Heart left ventricle (tissue), 13 donors: ENCODE measurements around the gene CELF4.

Experiments used
- CTCF ChIP-seq, 12 donors: fragments of 200-600 bp; sonication (generic) in 4 of 12; IDR thresholded peaks; one replicate each; pipeline versions ENCODE4 v1.5.0 to v1.8.0; 2018 to 2022; ENCODE audit warnings: antibody characterized with exemption in 12 of 12, mild to moderate bottlenecking in 5 of 12
- POLR2A ChIP-seq, 2 donors: fragments of 450-650 bp; IDR thresholded peaks; one replicate each; pipeline ENCODE4 v1.6.1; 2017; ENCODE audit warnings: antibody characterized with exemption in 2 of 2, mild to moderate bottlenecking in 2 of 2, moderate library complexity in 2 of 2
- donor health status: ischemic (EF 13 %, LVEDD 7.1; RV severe dilation, severe dysfunction).
- donor health status: DM: no; HTN: yes; CAD: no.
- donor health status: DM: no; HTN: no; CAD: no.
- donor health status: ischemic (EF 25% LVEDD 6.9; RV normal size, moderate dysfunction).
- donor health status: ischemic (EF 25% LVEDD 5.7; RV mildly dilated, moderate dysfunction).
- donor health status: ischemic (EF 35%, LVEDD 5.7; RV mildly dilated, moderate dysfunction).
- donor health status: nonischemic (EF 11% LVEDD 7.7; RV severe dilation, severe dysfunction).
- donor health status: DM: yes; HTN: yes; CAD: no.
- donor health status: PGD.
- donor health status: ischemic (EF 29% LVEDD 5.4; RV normal size, mild dysfunction).
- donor health status: nonischemic (EF 23%, LVEDD 6.1; RV moderate dilation, normal function).

GRCh38 chr18:37442477-37442876, 123.1 kb downstream of the CELF4 start:
- no peak for TF ChIP-seq CTCF (IDR thresholded peaks at IDR 0.05)
- TF ChIP-seq POLR2A (IDR thresholded peaks at IDR 0.05) = no peak
